22Rv1 (cell line): Measurements from ENCODE around the gene PATJ.

Experiments used
- ZFX ChIP-seq: fragments of 450-650 bp; IDR thresholded peaks from 2 replicates; pipeline ENCODE4 v1.6.1; 2017; ENCODE audit warnings: antibody characterized with exemption, borderline replicate concordance
- TF ChIP-seq, protein P1 (sequence below): fragments of 450-650 bp; IDR thresholded peaks from 2 replicates; pipeline ENCODE4 v1.5.1; 2017; ENCODE audit warnings: mild to moderate bottlenecking

DNA sequence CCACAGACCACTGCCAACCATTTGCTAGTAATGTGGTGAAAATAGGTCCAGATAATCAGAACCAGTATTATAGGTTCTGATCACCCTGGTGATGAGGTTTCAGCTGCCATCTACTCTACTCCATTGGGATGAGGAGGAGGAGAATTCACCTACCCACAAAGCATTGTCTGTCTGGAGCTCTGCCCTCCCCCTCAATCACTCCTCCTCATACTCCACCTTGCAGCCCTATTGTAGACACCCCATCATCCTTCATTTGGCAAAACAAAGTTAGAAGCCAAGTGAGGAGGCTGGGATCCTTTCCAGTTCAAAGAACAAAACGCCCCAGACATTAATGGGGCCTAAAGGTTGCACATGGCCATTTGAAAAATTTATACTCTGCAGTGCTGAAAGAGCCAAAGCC, 295.0 kb downstream of the PATJ start:
- TF ChIP-seq, protein P1, sequence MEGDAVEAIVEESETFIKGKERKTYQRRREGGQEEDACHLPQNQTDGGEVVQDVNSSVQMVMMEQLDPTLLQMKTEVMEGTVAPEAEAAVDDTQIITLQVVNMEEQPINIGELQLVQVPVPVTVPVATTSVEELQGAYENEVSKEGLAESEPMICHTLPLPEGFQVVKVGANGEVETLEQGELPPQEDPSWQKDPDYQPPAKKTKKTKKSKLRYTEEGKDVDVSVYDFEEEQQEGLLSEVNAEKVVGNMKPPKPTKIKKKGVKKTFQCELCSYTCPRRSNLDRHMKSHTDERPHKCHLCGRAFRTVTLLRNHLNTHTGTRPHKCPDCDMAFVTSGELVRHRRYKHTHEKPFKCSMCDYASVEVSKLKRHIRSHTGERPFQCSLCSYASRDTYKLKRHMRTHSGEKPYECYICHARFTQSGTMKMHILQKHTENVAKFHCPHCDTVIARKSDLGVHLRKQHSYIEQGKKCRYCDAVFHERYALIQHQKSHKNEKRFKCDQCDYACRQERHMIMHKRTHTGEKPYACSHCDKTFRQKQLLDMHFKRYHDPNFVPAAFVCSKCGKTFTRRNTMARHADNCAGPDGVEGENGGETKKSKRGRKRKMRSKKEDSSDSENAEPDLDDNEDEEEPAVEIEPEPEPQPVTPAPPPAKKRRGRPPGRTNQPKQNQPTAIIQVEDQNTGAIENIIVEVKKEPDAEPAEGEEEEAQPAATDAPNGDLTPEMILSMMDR = no peak
- TF ChIP-seq ZFX = no peak
